NCI-H82 (cell line): ENCODE results near the gene ELAC2.

Experiments
- DNase-seq: peaks from one replicate; lab custom pipeline; 2025; lab: John Stamatoyannopoulos, UW

The ELAC2 gene, protein sequence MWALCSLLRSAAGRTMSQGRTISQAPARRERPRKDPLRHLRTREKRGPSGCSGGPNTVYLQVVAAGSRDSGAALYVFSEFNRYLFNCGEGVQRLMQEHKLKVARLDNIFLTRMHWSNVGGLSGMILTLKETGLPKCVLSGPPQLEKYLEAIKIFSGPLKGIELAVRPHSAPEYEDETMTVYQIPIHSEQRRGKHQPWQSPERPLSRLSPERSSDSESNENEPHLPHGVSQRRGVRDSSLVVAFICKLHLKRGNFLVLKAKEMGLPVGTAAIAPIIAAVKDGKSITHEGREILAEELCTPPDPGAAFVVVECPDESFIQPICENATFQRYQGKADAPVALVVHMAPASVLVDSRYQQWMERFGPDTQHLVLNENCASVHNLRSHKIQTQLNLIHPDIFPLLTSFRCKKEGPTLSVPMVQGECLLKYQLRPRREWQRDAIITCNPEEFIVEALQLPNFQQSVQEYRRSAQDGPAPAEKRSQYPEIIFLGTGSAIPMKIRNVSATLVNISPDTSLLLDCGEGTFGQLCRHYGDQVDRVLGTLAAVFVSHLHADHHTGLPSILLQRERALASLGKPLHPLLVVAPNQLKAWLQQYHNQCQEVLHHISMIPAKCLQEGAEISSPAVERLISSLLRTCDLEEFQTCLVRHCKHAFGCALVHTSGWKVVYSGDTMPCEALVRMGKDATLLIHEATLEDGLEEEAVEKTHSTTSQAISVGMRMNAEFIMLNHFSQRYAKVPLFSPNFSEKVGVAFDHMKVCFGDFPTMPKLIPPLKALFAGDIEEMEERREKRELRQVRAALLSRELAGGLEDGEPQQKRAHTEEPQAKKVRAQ

GRCh38 chr17:13017655-13018459 is at the start of gene ELAC2:
ELAC2 (minus strand) TSS chr17:13018027; CDS start chr17:13017947, 80 bp downstream.
- DNase-seq: peak; percentile 100

GRCh38 chr17:13065032-13065431 is 47.2 kb upstream of the ELAC2 start:
- no peak for DNase-seq

- no peak for DNase-seq
Measured at GRCh38 chr17:13055131-13055530, 37.3 kb upstream of the ELAC2 start.

DNA sequence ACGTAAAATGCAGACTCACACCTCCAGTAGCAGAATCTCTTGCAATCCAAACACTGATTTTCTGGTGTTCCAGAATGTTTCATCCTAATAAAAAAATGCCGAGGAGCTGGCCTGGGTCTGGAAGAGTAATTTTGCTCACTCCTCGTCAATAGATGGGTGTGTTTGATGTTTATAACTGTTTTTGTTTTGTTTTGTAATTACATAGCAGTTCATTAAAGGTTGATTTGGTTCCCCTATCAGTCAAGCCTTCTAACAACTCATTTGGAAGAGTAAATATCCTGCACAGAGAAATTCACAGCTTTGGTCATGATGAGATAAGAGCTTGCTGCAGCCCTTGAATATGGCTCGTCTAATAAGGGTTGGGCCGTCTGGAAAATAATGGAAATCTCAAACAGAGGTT is 36.8 kb upstream of the ELAC2 start:
- DNase-seq: no peak

- no peak for DNase-seq
Measured at GRCh38 chr17:13051915-13052314, 34.1 kb upstream of the ELAC2 start.

GRCh38 chr17:13047011-13047606 is 29.3 kb upstream of the ELAC2 start:
- no peak for DNase-seq

GRCh38 chr17:13046361-13046760 is 28.5 kb upstream of the ELAC2 start:
- DNase-seq: no peak

- DNase-seq: no peak
Measured at GRCh38 chr17:13044572-13045065, 26.8 kb upstream of the ELAC2 start.

GRCh38 chr17:13038931-13039665 is 21.3 kb upstream of the ELAC2 start:
- no peak for DNase-seq

DNA sequence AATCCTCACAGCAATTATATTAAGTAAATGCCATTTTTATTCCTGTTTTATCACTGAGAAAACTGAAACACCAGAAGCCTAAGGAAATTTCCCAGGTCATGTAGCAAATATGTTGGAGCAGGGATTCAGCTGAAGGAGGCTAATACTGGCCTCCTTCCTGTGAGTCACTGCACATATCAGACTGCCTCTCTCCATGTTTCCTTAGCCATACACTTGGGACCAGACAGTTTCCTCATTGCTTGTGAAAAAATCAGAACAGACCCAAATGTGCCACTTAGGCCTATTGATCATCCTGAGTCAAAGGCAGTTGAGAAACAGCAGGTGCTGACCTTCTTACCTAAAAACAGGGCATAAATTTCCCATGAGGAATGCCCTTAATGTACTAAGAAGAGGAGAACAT is 18.9 kb upstream of the ELAC2 start:
- DNase-seq: no peak

DNA sequence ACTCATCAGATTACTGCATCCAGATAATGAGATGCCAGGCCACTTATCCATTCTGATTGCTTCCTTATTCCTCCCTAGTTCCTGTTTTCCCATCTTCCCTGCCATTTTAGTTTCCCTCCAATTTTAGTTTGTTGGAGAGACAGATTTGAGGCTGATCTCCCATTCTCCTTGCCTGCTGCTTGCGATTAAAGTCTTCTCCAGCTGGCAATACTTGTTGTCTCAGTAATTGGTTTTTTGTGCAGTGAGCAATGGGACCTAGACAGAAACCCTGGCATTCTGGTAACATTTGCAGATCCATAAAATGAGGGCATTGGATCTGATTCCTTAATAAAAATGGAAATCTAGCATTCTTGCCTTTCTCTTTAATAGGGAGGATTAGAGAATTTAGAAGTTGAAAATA is 17.6 kb upstream of the ELAC2 start:
- DNase-seq: no peak

GRCh38 chr17:13031718-13032350 is 14.0 kb upstream of the ELAC2 start:
- DNase-seq: peak; percentile 63

DNA sequence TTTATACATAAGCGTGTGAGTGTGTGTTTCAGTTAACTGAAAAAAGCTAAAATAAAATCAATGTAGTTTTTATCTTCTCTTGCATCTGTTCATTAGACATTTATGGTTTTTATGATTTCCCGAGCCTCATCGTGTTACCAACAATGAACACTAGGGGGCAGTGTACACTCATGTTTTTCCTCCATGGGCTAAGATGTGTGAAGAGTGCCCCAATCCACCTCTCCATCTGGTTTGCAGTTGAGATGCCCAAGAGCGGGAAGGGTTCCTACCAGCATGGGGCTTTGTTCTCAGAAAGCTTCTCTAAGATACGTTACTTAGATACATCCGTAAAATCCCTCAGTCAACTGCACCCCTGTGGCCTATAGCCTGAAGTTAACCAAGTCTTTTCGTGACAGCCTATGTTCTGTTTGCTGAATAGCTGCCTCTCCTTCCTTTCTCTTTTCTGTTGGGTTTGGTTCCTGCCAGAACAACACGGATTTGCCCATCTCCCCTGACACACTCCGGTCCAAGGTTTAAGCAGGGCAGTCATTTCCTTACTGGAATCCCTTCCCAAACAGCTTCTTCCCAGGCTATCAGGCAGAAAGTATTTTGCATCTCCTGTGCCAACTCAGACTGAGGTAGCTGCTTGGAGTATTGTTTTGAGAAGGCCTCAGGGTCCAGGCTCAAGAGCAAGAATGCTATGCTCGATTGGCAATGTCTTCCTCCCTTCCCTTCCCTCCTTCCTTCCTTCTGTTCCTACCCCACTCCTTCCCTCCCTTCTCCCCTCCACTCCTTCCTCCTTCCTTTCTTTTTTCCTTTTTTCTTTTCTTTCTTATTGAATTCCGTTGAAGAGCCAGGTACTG is 12.9 kb upstream of the ELAC2 start:
- peak; percentile 76 for DNase-seq

GRCh38 chr17:13030056-13030455 is 12.2 kb upstream of the ELAC2 start:
- DNase-seq: no peak

DNA sequence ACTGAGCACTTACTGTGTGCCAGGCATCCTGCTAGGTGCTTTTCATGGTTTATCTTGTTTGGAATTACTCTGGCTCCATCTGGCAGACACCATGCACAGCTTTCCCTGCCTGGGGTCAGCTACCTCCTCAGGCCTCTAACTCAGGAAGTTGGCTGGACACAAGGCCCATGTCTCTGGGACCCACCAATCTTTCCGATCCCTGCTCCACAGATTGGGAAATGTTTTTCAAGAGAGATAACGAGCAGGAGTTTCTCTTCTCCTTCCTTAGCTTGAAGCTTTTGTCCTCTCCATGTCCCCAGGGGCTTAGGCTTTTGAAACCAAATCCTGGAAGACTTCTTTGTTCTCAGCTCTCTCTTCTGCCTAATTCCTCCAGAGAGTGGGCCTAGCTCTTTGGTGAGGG is 11.5 kb upstream of the ELAC2 start:
- peak; percentile 13 for DNase-seq

- no peak for DNase-seq
Measured at GRCh38 chr17:13027246-13027645, 9.4 kb upstream of the ELAC2 start.

DNA sequence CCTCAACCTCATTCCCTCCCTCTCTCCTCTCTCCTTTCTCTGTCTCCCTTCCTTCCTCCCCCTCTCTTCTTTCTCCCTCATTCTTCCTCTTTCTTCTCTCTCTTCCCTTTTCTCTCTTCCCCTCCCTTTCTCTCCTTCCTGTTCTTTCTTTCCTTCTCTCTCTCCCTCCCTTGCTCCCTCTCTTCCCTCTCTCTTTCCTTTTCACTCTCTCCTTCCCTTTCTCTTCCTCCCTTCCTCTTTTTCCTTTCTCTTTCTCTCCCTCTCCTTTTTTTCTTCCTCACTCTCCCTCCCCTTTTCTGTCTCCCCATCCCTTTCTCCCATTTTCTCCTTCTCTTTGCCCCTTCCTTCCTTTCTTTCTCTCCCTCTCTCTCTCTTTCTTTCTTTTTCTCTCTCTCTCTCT is 7.9 kb upstream of the ELAC2 start:
- DNase-seq: no peak

DNA sequence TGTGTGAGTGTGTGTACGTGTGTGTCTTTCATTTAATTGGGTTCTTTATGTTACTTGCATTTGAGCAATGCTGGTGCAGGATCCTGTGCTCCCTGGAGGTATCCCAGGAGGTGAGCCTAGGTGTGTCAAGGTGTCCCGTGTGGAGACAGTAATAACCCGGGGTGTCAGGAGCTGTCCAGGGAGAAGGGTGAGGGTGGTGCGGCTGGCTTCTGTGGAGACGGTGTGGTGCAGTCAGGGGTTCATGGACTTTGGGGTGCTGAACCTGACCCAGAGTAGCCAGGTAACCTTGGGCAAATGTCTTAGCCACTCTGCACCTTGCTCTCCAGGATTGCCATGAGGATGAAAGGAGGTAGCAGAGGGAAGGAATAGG is 7.4 kb upstream of the ELAC2 start:
- DNase-seq: no peak

DNA sequence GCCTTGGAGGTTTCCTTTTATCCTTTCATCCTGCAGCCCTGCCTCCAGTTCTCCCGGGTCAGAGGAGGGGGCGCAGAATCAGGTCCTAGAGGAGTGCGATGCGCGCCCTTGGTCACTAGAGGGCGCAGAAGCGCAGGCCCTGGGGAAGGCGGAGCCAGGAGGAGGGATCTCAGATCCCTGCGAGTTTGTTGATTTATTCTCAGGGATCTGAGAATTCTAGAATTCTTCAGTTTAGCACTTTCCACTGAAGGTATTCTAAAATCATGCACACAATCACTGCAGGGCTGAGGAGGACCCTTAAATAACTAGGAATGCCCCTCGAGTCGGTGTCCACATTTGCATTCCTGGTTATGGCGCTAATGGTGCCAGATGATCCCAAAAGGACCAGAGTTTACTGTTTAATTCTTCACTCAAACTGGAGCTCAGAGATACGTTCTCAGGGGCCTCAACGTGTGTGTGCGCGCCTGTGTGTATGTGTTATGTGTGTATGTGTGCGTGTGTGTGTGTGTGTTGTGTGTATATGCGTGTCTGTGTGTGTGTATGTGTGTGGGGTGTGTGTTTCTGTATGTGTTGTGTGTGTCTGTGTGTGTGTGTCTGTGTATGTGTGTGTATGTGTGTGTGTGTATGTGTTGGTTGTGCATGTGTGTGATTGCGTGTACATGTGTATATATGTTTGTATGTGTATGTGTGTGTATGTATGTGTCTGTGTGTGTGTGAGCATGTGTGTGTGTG is 6.9 kb upstream of the ELAC2 start:
- DNase-seq: peak; percentile 89
